ENCODE measurements around the gene RPL23. TPM values are rescaled to one million over a fixed set of nuclear protein-coding genes. Genes with fewer than 3 reads are reported as not detected.
"Not testable (repeated sequence)": the region's sequence is repeated elsewhere in the genome, so short reads cannot be mapped to it uniquely, and the experiment has no call there.

The RPL23 gene
- total RNA-seq, 2 donors from 2014 or later: 1,230 to 1,505 TPM

DNA sequence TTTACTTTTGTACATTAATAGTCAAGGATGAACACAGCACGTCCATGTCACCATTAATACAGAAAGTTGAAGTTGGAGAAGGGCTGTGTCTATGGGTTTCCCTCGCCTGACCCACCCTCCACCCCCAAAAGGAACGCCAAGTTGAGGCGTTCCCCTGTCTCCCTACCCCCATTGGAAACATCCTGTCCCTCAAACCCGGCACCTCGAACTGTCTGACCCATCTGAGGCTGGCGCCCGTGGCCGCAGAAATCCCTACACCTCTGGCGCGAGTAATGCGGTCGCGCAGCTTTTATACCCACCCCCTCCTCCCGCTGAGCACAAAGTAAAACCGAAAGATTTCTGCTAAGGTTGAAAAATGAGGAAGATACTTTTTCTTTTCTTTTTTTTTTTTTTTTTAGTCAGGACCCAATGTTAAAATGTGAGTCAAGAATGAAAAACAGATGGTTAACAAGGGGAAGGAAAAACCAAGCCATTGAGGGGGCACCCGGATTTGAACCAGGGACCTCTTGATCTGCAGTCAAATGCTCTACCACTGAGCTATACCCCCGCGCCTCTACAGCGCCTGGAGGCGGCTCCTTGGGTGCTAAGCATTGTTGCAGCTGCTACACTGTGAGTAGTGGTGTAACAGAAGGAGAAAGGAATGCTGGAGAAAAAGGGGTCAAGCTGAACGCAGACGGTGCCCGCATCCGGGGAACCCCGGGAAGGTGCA lies 15.4 kb upstream of the RPL23 start:
- H3K27ac Mint-ChIP-seq: peak overlapping the region; percentile 100
- H3K9me3 Mint-ChIP-seq: no peaks in the 10 kb centered on the region
- peak; percentile 90 to 95 for DNase-seq
- H3K27me3 Mint-ChIP-seq (ENCODE audit: low read depth): no peaks in the 10 kb centered on the region
- ATAC-seq (replicated peaks in 1 of 2): peak; percentile 61 to 66
- H3K36me3 Mint-ChIP-seq (ENCODE audit: insufficient read depth in 2 of 2): peaks cover 5 to 10% of the 10 kb centered on the region in 2 donors
- H3K4me1 Mint-ChIP-seq (ENCODE audit: low read depth): peaks cover 54% of the 10 kb centered on the region
- peak overlapping the region; percentile 94 to 97 for H3K4me3 Mint-ChIP-seq

GRCh38 chr17:38867968-38868816 lies 14.7 kb upstream of the RPL23 start:
- Mint-ChIP-seq H3K36me3 (ENCODE audit: insufficient read depth in 2 of 2) (peaks cover 5 to 10% of the 10 kb centered on the region in 2 donors), H3K27ac (peak overlapping the region; percentile 100), H3K4me1 (ENCODE audit: low read depth) (peaks cover 46% of the 10 kb centered on the region), H3K27me3 (ENCODE audit: low read depth) (no peaks in the 10 kb centered on the region), H3K4me3 (peak overlapping the region; percentile 94 to 97), H3K9me3 (no peaks in the 10 kb centered on the region)
- ATAC-seq (replicated peaks in 1 of 2) (no peak), DNase-seq (peak in 1 of 2 donors; percentile 27)

GRCh38 chr17:38867179-38867967 lies 13.9 kb upstream of the RPL23 start:
- Mint-ChIP-seq H3K27me3 (ENCODE audit: low read depth) (no peaks in the 10 kb centered on the region), H3K27ac (peak overlapping the region; percentile 100), H3K4me1 (ENCODE audit: low read depth) (peaks cover 38% of the 10 kb centered on the region), H3K36me3 (ENCODE audit: insufficient read depth in 2 of 2) (peaks cover 5 to 10% of the 10 kb centered on the region in 2 donors), H3K9me3 (no peaks in the 10 kb centered on the region), H3K4me3 (peak overlapping the region; percentile 94 to 97)
- ATAC-seq (replicated peaks in 1 of 2) (no peak), DNase-seq (peak; percentile 73 to 77)

DNA sequence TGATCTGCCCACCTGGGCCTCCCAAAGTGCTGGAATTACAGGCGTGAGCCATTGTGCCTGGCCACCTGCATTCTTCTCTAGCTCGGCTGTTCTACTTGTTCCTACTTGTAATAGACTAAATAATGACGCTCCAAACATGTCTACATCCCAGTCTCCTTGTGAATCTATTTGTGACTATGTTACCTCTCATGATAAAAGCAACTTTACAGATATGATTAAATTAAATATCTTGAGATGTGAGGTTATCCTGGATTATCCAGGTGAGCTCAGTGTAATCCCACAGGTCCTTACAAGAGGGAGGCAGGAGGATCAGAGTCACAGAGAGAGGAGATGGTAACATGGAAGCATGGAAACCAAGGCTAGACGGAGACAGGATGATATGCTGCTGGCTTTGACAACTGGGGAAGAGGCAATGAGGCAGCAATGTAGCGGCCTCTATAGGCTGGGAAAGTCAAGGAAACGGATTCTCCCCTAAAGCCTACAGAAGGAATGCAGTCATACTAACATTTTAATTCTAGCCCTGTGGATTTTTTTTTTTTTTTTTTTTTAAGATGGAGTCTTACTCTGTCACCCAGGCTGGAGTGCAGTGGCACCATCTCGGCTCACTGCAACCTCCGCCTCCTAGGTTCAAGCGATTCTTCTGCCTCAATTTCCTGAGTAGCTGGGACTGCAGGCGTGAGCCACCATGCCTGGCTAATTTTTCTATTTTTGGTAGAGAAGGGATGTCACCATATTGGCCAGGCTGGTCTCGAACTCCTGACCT lies 11.3 kb upstream of the RPL23 start:
- no peak overlapping the region for H3K27ac Mint-ChIP-seq
- peaks cover 2% of the 10 kb centered on the region in 2 donors for H3K36me3 Mint-ChIP-seq (ENCODE audit: insufficient read depth in 2 of 2)
- H3K9me3 Mint-ChIP-seq: no peaks in the 10 kb centered on the region
- no peaks in the 10 kb centered on the region for H3K27me3 Mint-ChIP-seq (ENCODE audit: low read depth)
- no peak for ATAC-seq (replicated peaks in 1 of 2)
- H3K4me3 Mint-ChIP-seq: no peak overlapping the region
- no peak for DNase-seq
- H3K4me1 Mint-ChIP-seq (ENCODE audit: low read depth): peaks cover 26% of the 10 kb centered on the region

DNA sequence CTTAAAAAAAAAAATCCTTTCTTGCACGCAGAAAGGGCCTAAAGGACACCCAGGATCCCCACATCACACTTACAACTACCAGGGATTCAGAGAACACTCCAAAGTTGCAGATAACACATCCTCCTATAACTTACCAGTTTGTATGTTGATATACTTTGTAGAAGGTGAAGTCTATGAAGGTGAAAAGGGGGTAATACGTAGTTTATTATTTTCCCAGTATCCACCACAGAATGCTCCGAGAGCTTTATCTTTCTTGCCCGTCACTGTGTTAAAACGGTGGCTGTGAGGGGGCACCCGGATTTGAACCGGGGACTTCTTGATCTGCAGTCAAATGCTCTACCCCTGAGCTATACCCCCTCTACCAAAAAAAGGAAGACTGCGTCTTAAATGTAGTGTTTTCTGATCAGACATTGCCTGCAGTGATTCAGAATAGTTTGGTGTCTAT lies 7.9 kb upstream of the RPL23 start:
- ATAC-seq (replicated peaks in 1 of 2) (peak; percentile 84 to 91), DNase-seq (peak; percentile 33 to 35)
- H3K9me3 Mint-ChIP-seq: peaks cover 0 to 1% of the 10 kb centered on the region in 2 donors
- H3K36me3 Mint-ChIP-seq (ENCODE audit: insufficient read depth in 2 of 2): no peaks in the 10 kb centered on the region
- peak overlapping the region; percentile 80 for H3K27ac Mint-ChIP-seq
- peaks cover 5% of the 10 kb centered on the region for H3K4me1 Mint-ChIP-seq (ENCODE audit: low read depth)
- peak overlapping the region in 1 of 2 donors; percentile 27 for H3K4me3 Mint-ChIP-seq
- H3K27me3 Mint-ChIP-seq (ENCODE audit: low read depth): no peaks in the 10 kb centered on the region

DNA sequence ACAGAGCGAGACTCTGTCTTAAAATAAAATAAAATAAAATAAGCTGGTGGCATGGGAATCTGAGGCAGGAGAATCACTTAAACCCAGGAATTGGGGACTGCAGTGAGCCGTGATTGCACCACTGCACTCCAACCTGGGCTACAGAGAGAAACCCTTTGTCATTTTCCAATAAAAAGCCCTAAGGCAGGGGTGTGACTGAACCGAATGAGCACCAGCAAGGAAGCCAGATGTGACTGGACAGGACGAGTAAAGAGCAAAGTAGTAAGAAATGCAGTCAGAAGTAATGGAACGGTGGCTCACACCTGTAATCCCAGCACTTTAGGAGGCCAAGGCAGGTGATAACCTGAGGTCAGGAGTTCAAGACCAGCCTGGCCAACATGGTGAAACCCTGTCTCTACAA lies 3.8 kb upstream of the RPL23 start:
- Mint-ChIP-seq H3K36me3 (ENCODE audit: insufficient read depth in 2 of 2) (peaks cover 15% of the 10 kb centered on the region in 2 donors), H3K27ac (no peak overlapping the region), H3K4me1 (ENCODE audit: low read depth) (peaks cover 26% of the 10 kb centered on the region), H3K9me3 (peaks cover 0 to 1% of the 10 kb centered on the region in 2 donors), H3K27me3 (ENCODE audit: low read depth) (no peaks in the 10 kb centered on the region), H3K4me3 (no peak overlapping the region)
- DNase-seq (no peak), ATAC-seq (replicated peaks in 1 of 2) (no peak)

GRCh38 chr17:38855101-38855714 lies 1.7 kb upstream of the RPL23 start:
- not testable (repeated sequence) for H3K9me3 Mint-ChIP-seq; H3K27me3 Mint-ChIP-seq (ENCODE audit: low read depth); DNase-seq; ATAC-seq (replicated peaks in 1 of 2); H3K27ac Mint-ChIP-seq
- peak overlapping the region; percentile 2 to 6 for H3K4me3 Mint-ChIP-seq
- H3K4me1 Mint-ChIP-seq (ENCODE audit: low read depth): peaks cover 47% of the 10 kb centered on the region
- H3K36me3 Mint-ChIP-seq (ENCODE audit: insufficient read depth in 2 of 2): peaks cover 27 to 35% of the 10 kb centered on the region in 2 donors

DNA sequence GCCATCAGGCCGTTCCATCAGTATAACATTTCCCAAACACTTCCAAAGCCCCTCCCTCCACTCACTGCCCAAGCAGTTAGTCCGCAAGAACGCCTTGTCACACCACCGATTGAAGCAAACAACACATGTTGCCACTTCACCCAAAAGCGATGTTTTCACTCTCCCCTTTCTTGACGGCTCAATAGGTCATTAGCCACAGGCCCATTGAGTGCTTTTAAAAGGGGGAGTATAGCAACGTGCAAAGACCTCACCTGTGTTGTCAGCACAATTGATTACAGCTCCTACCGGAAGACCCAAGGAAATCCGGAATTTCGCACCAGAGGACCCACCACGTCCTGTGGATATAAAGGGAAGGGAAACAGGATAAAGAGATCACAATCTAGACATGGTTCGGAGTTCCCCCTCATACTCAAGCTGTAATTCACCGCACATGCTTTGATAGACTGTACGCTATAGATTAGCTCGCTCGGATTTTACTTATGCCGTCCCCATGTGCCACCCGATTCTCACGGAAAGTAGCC lies 690 bp downstream of the RPL23 start:
- Mint-ChIP-seq H3K27me3 (ENCODE audit: low read depth) (no peaks in the 10 kb centered on the region), H3K4me1 (ENCODE audit: low read depth) (peaks cover 59% of the 10 kb centered on the region), H3K9me3 (no peaks in the 10 kb centered on the region), H3K4me3 (peak overlapping the region; percentile 99 to 100), H3K36me3 (ENCODE audit: insufficient read depth in 2 of 2) (peaks cover 31 to 46% of the 10 kb centered on the region in 2 donors), H3K27ac (peak overlapping the region; percentile 98)
- DNase-seq (no peak), ATAC-seq (replicated peaks in 1 of 2) (peak; percentile 5 to 10)

DNA sequence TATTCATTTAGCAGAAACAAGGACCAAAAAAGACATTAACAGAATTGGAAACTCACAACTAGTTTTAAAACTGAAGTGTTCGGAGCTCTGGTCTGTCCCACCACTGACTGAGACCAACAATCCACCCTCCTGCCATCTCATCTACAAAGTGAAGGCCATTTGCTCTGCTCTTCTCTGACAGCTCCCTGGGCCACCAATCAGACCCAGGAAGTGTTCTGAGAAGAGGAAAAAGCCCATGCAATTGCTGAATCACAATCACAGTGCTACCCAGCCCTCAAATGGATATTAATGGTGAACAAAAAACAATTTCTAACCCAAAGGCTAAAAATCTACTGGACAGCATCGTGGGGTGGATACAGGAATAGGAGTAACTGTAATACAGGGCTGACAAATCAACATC lies 2.1 kb downstream of the RPL23 start:
- H3K4me3 Mint-ChIP-seq: peak overlapping the region; percentile 99 to 100
- peak overlapping the region; percentile 98 for H3K27ac Mint-ChIP-seq
- peaks cover 31 to 50% of the 10 kb centered on the region in 2 donors for H3K36me3 Mint-ChIP-seq (ENCODE audit: insufficient read depth in 2 of 2)
- no peaks in the 10 kb centered on the region for H3K27me3 Mint-ChIP-seq (ENCODE audit: low read depth)
- H3K9me3 Mint-ChIP-seq: no peaks in the 10 kb centered on the region
- no peak for DNase-seq
- H3K4me1 Mint-ChIP-seq (ENCODE audit: low read depth): peaks cover 59% of the 10 kb centered on the region
- ATAC-seq (replicated peaks in 1 of 2): no peak

DNA sequence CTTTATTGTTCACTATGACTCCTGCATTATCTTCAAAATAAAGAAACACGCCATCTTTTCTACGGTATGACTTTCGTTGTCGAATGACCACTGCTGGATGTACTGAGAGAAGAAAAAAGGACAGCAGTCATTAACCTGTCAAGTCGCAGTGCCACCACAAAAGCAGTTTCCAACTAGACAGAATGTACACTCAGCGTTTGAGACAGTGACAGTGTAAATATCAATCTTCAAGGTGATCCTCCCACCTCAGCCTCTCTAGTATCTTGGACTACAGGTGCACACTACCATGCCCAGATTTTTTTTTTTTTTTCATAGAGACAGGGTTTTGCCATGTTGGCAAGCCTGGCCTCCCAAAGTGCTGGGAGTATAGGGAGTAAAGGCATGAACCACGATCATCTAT lies 3.1 kb downstream of the RPL23 start:
- ATAC-seq (replicated peaks in 1 of 2) (no peak), DNase-seq (no peak)
- Mint-ChIP-seq H3K36me3 (ENCODE audit: insufficient read depth in 2 of 2) (peaks cover 31 to 50% of the 10 kb centered on the region in 2 donors), H3K27me3 (ENCODE audit: low read depth) (no peaks in the 10 kb centered on the region), H3K27ac (peak overlapping the region; percentile 98), H3K4me3 (peak overlapping the region; percentile 99 to 100), H3K9me3 (no peaks in the 10 kb centered on the region), H3K4me1 (ENCODE audit: low read depth) (peaks cover 55% of the 10 kb centered on the region)

DNA sequence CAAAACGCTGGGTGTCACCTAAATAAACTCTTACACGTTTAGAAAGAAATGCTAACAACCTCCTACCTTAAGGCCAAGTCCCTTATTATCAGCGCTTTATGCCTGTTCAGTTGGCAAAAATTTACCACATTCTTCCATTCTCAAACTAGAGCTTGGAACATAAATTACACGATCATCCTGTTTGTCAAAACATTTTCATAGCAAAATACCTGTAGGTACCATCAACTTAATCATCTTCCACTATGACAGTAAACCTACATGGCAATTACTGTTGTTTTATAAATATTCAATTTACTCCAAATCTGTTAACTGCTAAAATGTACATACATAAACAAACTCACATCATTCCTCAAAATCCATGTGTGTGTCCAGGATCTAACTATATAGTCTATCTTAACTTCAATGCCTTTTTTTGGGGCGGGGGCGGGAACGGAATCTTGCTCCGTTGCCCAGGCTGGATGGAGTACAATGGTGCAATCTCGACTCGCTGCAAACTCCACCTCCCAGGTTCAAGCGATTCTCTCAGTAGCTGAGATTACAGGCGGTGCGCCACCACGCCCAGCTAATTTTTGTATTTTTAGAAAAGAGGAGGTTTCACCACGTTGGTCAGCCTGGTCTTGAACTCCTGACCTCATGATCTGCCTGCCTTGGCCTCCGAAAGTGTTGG lies 4.4 kb downstream of the RPL23 start:
- DNase-seq (no peak), ATAC-seq (replicated peaks in 1 of 2) (no peak)
- no peaks in the 10 kb centered on the region for H3K27me3 Mint-ChIP-seq (ENCODE audit: low read depth)
- H3K4me3 Mint-ChIP-seq: no peak overlapping the region
- H3K36me3 Mint-ChIP-seq (ENCODE audit: insufficient read depth in 2 of 2): peaks cover 31 to 50% of the 10 kb centered on the region in 2 donors
- H3K27ac Mint-ChIP-seq: peak overlapping the region; percentile 51
- H3K4me1 Mint-ChIP-seq (ENCODE audit: low read depth): peaks cover 42% of the 10 kb centered on the region
- no peaks in the 10 kb centered on the region for H3K9me3 Mint-ChIP-seq

Measured in activated T-cell treated with anti-CD3 and anti-CD28 coated beads, Interleukin-2, amount 50 U/mL, for 72 hours (primary cell).